Loucy (cell line): ENCODE measurements around the gene ARL8B.

Experiments
- H2AFZ ChIP-seq: fragments of 200-600 bp; sonication (generic); 2 replicates; pipeline ENCODE4 v1.6.0; 2016; ENCODE audit warnings: antibody characterized with exemption, mild to moderate bottlenecking, low read length, moderate library complexity
- H3F3A ChIP-seq: fragments of 200-600 bp; 2 replicates; pipeline ENCODE4 v1.6.0; 2016; ENCODE audit warnings: antibody characterized with exemption, low read depth, mild to moderate bottlenecking
- H3K27me3 ChIP-seq: fragments of 200-600 bp; sonication (generic); 2 replicates; pipeline ENCODE4 v1.6.1; 2014; ENCODE audit warnings: low read length, mild to moderate bottlenecking; ENCODE audit not compliant: insufficient read depth, poor library complexity, severe bottlenecking
- H3K36me3 ChIP-seq: fragments of 200-600 bp; sonication (generic); 2 replicates; pipeline ENCODE4 v1.6.1; 2016; ENCODE audit warnings: low read length; ENCODE audit not compliant: insufficient read depth
- H3K4me1 ChIP-seq: fragments of 200-600 bp; sonication (generic); 2 replicates; pipeline ENCODE4 v1.5.1; 2014; ENCODE audit warnings: low read length, mild to moderate bottlenecking; ENCODE audit not compliant: insufficient read depth, poor library complexity, severe bottlenecking
- H3K4me2 ChIP-seq: fragments of 200-600 bp; sonication (generic); 2 replicates; pipeline ENCODE4 v1.6.0; 2014; ENCODE audit warnings: antibody characterized with exemption, low read length, low read depth, mild to moderate bottlenecking; ENCODE audit not compliant: poor library complexity, severe bottlenecking
- H3K4me3 ChIP-seq: fragments of 200-600 bp; sonication (generic); 2 replicates; pipeline ENCODE4 v1.5.1; 2014; ENCODE audit warnings: low read length, mild to moderate bottlenecking, mixed read lengths; ENCODE audit not compliant: poor library complexity, severe bottlenecking
- H3K79me2 ChIP-seq: fragments of 200-600 bp; sonication (generic); 2 replicates; pipeline ENCODE4 v1.6.1; 2014; ENCODE audit warnings: low read length; ENCODE audit not compliant: insufficient read depth
- H3K9ac ChIP-seq: fragments of 200-600 bp; sonication (generic); 2 replicates; pipeline ENCODE4 v1.6.0; 2014; ENCODE audit warnings: mild to moderate bottlenecking, low read depth, low read length, moderate library complexity; ENCODE audit not compliant: poor library complexity, severe bottlenecking
- H3K9me2 ChIP-seq: fragments of 200-600 bp; sonication (generic); replicated peaks from 2 replicates; pipeline ENCODE4 v1.6.1; 2016; ENCODE audit warnings: low read depth, low read length, mixed read lengths
- H3K9me3 ChIP-seq: fragments of 200-600 bp; sonication (generic); 2 replicates; pipeline ENCODE4 v1.6.1; 2014; ENCODE audit warnings: mild to moderate bottlenecking, antibody characterized with exemption, low read length, low read depth; ENCODE audit not compliant: insufficient read depth
- H4K20me1 ChIP-seq: fragments of 200-600 bp; sonication (generic); 2 replicates; pipeline ENCODE4 v1.6.0; 2014; ENCODE audit warnings: antibody characterized with exemption, low read length, mild to moderate bottlenecking; ENCODE audit not compliant: insufficient read depth, poor library complexity, severe bottlenecking
- EZH2phosphoT487 ChIP-seq: fragments of 200-600 bp; IDR thresholded peaks from 2 replicates; pipeline ENCODE4 v1.6.1; 2018; ENCODE audit warnings: antibody characterized with exemption, mild to moderate bottlenecking, moderate library complexity, borderline replicate concordance
- TF ChIP-seq, protein P1 (sequence below): fragments of 200-600 bp; sonication (generic); conservative IDR thresholded peaks from 2 replicates; pipeline ENCODE4 v1.5.1; 2014; ENCODE audit warnings: mild to moderate bottlenecking, antibody characterized with exemption, low read length

ARL8B gene

GRCh38 chr3:5122030-5122740 is at the start of gene ARL8B:
ARL8B (plus strand) TSS chr3:5122292; CDS start chr3:5122466, 174 bp downstream.
- Histone ChIP-seq H3K27me3 (no peaks in the 10 kb centered on the region), H2AFZ (peak within 1 kb of the TSS; percentile 88)

GRCh38 chr3:5073374-5074085 is 48.6 kb upstream of the ARL8B start:
- TF ChIP-seq, protein P1, sequence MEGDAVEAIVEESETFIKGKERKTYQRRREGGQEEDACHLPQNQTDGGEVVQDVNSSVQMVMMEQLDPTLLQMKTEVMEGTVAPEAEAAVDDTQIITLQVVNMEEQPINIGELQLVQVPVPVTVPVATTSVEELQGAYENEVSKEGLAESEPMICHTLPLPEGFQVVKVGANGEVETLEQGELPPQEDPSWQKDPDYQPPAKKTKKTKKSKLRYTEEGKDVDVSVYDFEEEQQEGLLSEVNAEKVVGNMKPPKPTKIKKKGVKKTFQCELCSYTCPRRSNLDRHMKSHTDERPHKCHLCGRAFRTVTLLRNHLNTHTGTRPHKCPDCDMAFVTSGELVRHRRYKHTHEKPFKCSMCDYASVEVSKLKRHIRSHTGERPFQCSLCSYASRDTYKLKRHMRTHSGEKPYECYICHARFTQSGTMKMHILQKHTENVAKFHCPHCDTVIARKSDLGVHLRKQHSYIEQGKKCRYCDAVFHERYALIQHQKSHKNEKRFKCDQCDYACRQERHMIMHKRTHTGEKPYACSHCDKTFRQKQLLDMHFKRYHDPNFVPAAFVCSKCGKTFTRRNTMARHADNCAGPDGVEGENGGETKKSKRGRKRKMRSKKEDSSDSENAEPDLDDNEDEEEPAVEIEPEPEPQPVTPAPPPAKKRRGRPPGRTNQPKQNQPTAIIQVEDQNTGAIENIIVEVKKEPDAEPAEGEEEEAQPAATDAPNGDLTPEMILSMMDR, result no peak
- no peak for TF ChIP-seq EZH2phosphoT487
- no peak overlapping the region for H3K4me2 ChIP-seq
- H4K20me1 ChIP-seq, result no peaks in the 10 kb centered on the region
- no peak overlapping the region for H3K9ac ChIP-seq
- no peaks in the 10 kb centered on the region for H3K27me3 ChIP-seq
- H3K9me3 ChIP-seq, result no peaks in the 10 kb centered on the region
- no peak overlapping the region for H3K4me3 ChIP-seq
- no peaks in the 10 kb centered on the region for H3K36me3 ChIP-seq
- H3F3A ChIP-seq, result no peaks in the 10 kb centered on the region
- no peaks in the 10 kb centered on the region for H3K79me2 ChIP-seq
- no peaks in the 10 kb centered on the region for H3K9me2 ChIP-seq
- no peak overlapping the region for H2AFZ ChIP-seq
- no peaks in the 10 kb centered on the region for H3K4me1 ChIP-seq

More at GRCh38 chr3:5122030-5122740, at the start of gene ARL8B:
- Histone ChIP-seq H3K9me2 (no peaks in the 10 kb centered on the region), H3K4me1 (peaks cover 34% of the 10 kb centered on the region), H3K9me3 (no peaks in the 10 kb centered on the region), H4K20me1 (peaks cover 47% of the 10 kb centered on the region), H3K9ac (peak within 1 kb of the TSS; percentile 98), H3F3A (no peaks in the 10 kb centered on the region), H3K4me3 (peak within 1 kb of the TSS; percentile 100), H3K79me2 (peaks cover 52% of the 10 kb centered on the region), H3K4me2 (peak within 1 kb of the TSS; percentile 93), H3K36me3 (no peaks in the 10 kb centered on the region)
- no peak for TF ChIP-seq EZH2phosphoT487
- TF ChIP-seq, protein P1, result peak; percentile 90

- Histone ChIP-seq H3K4me1 (no peaks in the 10 kb centered on the region), H3K9me2 (no peaks in the 10 kb centered on the region), H3K36me3 (no peaks in the 10 kb centered on the region), H4K20me1 (no peaks in the 10 kb centered on the region), H3K27me3 (no peaks in the 10 kb centered on the region), H3K9me3 (no peaks in the 10 kb centered on the region), H3K4me3 (no peak overlapping the region), H2AFZ (no peak overlapping the region), H3F3A (no peaks in the 10 kb centered on the region), H3K9ac (no peak overlapping the region), H3K79me2 (no peaks in the 10 kb centered on the region), H3K4me2 (no peak overlapping the region)
- TF ChIP-seq, protein P1, result no peak
- TF ChIP-seq EZH2phosphoT487, result no peak
Measured at GRCh38 chr3:5078151-5078550, 43.9 kb upstream of the ARL8B start.
